Liver (tissue), 9 donors: ENCODE results near the gene FAM149B1. TPM values are rescaled to one million over a fixed set of nuclear protein-coding genes. Genes with fewer than 3 reads are reported as not detected.

Source experiments
- DNase-seq: peaks from one replicate; pipeline ENCODE4 v3.0.0-alpha.2; 2017; ENCODE audit warnings: low spot score
- H3K27ac ChIP-seq, 2 donors: one replicate each; pipeline ENCODE4 v1.7.0; 2013; ENCODE audit warnings: inconsistent platforms in 2 of 2, low read length in 2 of 2, control low read depth in 1 of 2, low read depth in 1 of 2, mild to moderate bottlenecking in 1 of 2
- H3K27me3 ChIP-seq, 4 donors: one replicate each; pipeline versions ENCODE4 v1.6.1 to v1.7.0; 2013; ENCODE audit warnings: low read length in 3 of 4, inconsistent platforms in 1 of 4, mild to moderate bottlenecking in 1 of 4, moderate library complexity in 1 of 4; ENCODE audit not compliant: control insufficient read depth in 4 of 4, insufficient read depth in 4 of 4
- H3K36me3 ChIP-seq, 4 donors: one replicate each; pipeline versions ENCODE4 v1.6.1 to v1.7.0; 2013; ENCODE audit warnings: low read length in 3 of 4, mild to moderate bottlenecking in 3 of 4, low read depth in 1 of 4, moderate library complexity in 1 of 4; ENCODE audit not compliant: control insufficient read depth in 4 of 4, insufficient read depth in 3 of 4
- H3K4me1 ChIP-seq, 4 donors: one replicate each; pipeline versions ENCODE4 v1.6.1 to v1.7.0; 2013; ENCODE audit warnings: low read length in 3 of 4, mild to moderate bottlenecking in 3 of 4, moderate library complexity in 1 of 4; ENCODE audit not compliant: control insufficient read depth in 4 of 4, insufficient read depth in 4 of 4
- H3K4me3 ChIP-seq, 3 donors: one replicate each; pipeline versions ENCODE4 v1.6.1 to v1.7.0; 2013; ENCODE audit warnings: low read length in 3 of 3, control low read depth in 1 of 3, low read depth in 1 of 3, mild to moderate bottlenecking in 1 of 3
- H3K9ac ChIP-seq, 2 donors: one replicate each; pipeline ENCODE4 v1.7.0; 2013; ENCODE audit warnings: low read length in 2 of 2, mild to moderate bottlenecking in 2 of 2, moderate library complexity in 2 of 2, control low read depth in 1 of 2, low read depth in 1 of 2
- H3K9me3 ChIP-seq, 4 donors: one replicate each; pipeline versions ENCODE4 v1.6.1 to v1.7.0; 2013; ENCODE audit warnings: low read length in 3 of 4; ENCODE audit not compliant: control insufficient read depth in 4 of 4
- EGR1 ChIP-seq, 2 donors: IDR thresholded peaks; 2 replicates each; pipeline ENCODE4 v1.6.1; 2016 to 2018; ENCODE audit warnings: antibody characterized with exemption in 2 of 2, low read depth in 2 of 2
- FOXA1 ChIP-seq: IDR thresholded peaks from 2 replicates; pipeline ENCODE4 v1.6.1; 2016; ENCODE audit warnings: antibody characterized with exemption
- FOXA2 ChIP-seq: IDR thresholded peaks from 2 replicates; pipeline ENCODE4 v1.6.1; 2016; ENCODE audit warnings: antibody characterized with exemption
- GABPA ChIP-seq, 2 donors: IDR thresholded peaks in 1 of 2; conservative IDR thresholded peaks in 1 of 2; 2 replicates each; pipeline ENCODE4 v1.6.1; 2016; ENCODE audit warnings: antibody characterized with exemption in 2 of 2, mild to moderate bottlenecking in 1 of 2, moderate library complexity in 1 of 2
- HNF4A ChIP-seq, 2 donors: conservative IDR thresholded peaks; 2 replicates each; pipeline ENCODE4 v1.6.1; 2016; ENCODE audit warnings: antibody characterized with exemption in 2 of 2, mild to moderate bottlenecking in 2 of 2
- HNF4G ChIP-seq: IDR thresholded peaks from 2 replicates; pipeline ENCODE4 v1.6.1; 2016; ENCODE audit warnings: antibody characterized with exemption
- JUND ChIP-seq, 2 donors: IDR thresholded peaks; 2 replicates each; pipeline ENCODE4 v1.6.1; 2016; ENCODE audit warnings: antibody characterized with exemption in 2 of 2
- NR2F2 ChIP-seq: IDR thresholded peaks from 2 replicates; pipeline ENCODE4 v1.6.1; 2016; ENCODE audit warnings: antibody characterized with exemption
- RAD21 ChIP-seq, 2 donors: IDR thresholded peaks; 2 replicates each; pipeline ENCODE4 v1.6.1; 2016; ENCODE audit warnings: antibody characterized with exemption in 2 of 2, mild to moderate bottlenecking in 2 of 2
- RXRA ChIP-seq, 2 donors: IDR thresholded peaks; 2 replicates each; pipeline ENCODE4 v1.6.1; 2017 to 2018; ENCODE audit warnings: antibody characterized with exemption in 2 of 2, mild to moderate bottlenecking in 1 of 2
- SP1 ChIP-seq: IDR thresholded peaks from 2 replicates; pipeline ENCODE4 v1.6.1; 2018; ENCODE audit warnings: antibody characterized with exemption, mild to moderate bottlenecking
- TAF1 ChIP-seq: conservative IDR thresholded peaks from 2 replicates; pipeline ENCODE4 v1.6.1; 2016; ENCODE audit warnings: antibody characterized with exemption, mild to moderate bottlenecking
- YY1 ChIP-seq: IDR thresholded peaks from 2 replicates; pipeline ENCODE4 v1.6.1; 2016; ENCODE audit warnings: antibody characterized with exemption, mild to moderate bottlenecking
- WGBS: extraction: QIAGEN DNeasy Blood & Tissue Kit; methylation state at CpG from one replicate; pipeline ENCODE4 v1.1.7; 2013; 5-methylcytosine and 5-hydroxymethylcytosine counted together
- polyA plus RNA-seq, 2 donors: library from polyadenylated mRNA; stranded (reverse) in 1 of 2; unstranded in 1 of 2; fragments of 200-250 nt in 1 of 2; fragments of >200 nt in 1 of 2; fragmentation: Nextera tagmentation in 1 of 2; extraction: Ambion mirVana in 1 of 2; gene quantifications; one replicate each; pipeline versions ENCODE4 v1.2.1 to v1.2.3, GENCODE V29; 2013 to 2015
- total RNA-seq, 2 donors: library from RNA; depleted of rRNA; stranded (reverse); fragments of >200 nt; gene quantifications; one replicate each; pipeline ENCODE4 v1.2.3, GENCODE V29; 2014
- TF ChIP-seq, protein P1 (sequence below): IDR thresholded peaks from 2 replicates; pipeline ENCODE4 v1.6.1; 2016; ENCODE audit warnings: antibody characterized with exemption
- TF ChIP-seq, protein P2 (sequence below): IDR thresholded peaks from 2 replicates; pipeline ENCODE4 v1.6.1; 2016; ENCODE audit warnings: antibody characterized with exemption, mild to moderate bottlenecking
- TF ChIP-seq, protein P3 (sequence below): IDR thresholded peaks from 2 replicates; pipeline ENCODE4 v1.6.1; 2016; ENCODE audit warnings: antibody characterized with exemption
- TF ChIP-seq, protein P4 (sequence below): fragments of 150-350 bp; IDR thresholded peaks from 2 replicates; pipeline ENCODE4 v1.5.1; 2017; ENCODE audit warnings: improper control_type of control experiment, low read depth, low read length; ENCODE audit not compliant: missing input control
- TF ChIP-seq, protein P5 (sequence below): IDR thresholded peaks from 2 replicates; pipeline ENCODE4 v1.6.1; 2016; ENCODE audit warnings: antibody characterized with exemption
- donor health status: healthy.
- donor health status: healthy.
- donor health status: healthy.
- donor health status: healthy.
- donor health status: healthy.

Gene FAM149B1
- total and polyA plus RNA-seq, 4 donors = 7.3 to 12.9 (median 9.1) TPM

DNA sequence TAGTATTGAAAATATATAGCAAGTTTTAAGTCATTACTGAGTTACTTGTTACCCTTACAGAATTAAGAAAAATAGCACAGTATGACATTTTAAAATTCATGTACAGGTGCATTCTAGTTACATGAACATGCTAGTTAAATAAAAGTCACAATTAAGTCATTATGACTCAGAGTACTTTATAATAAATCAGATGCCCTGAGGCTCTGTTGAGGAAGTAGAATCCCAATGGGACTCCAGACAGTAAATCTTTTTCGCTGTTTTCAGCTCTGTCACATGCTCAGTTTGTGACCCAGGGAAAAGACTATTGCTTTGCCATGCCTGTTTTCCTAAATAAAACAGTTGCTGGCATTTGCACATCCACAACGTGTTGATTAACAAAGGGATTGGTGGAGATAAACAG lies 36.6 kb upstream of the FAM149B1 start (continued):
- TF ChIP-seq, protein P1, sequence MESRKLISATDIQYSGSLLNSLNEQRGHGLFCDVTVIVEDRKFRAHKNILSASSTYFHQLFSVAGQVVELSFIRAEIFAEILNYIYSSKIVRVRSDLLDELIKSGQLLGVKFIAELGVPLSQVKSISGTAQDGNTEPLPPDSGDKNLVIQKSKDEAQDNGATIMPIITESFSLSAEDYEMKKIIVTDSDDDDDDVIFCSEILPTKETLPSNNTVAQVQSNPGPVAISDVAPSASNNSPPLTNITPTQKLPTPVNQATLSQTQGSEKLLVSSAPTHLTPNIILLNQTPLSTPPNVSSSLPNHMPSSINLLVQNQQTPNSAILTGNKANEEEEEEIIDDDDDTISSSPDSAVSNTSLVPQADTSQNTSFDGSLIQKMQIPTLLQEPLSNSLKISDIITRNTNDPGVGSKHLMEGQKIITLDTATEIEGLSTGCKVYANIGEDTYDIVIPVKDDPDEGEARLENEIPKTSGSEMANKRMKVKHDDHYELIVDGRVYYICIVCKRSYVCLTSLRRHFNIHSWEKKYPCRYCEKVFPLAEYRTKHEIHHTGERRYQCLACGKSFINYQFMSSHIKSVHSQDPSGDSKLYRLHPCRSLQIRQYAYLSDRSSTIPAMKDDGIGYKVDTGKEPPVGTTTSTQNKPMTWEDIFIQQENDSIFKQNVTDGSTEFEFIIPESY = no peak
- TF ChIP-seq NR2F2 = no peak
- TF ChIP-seq FOXA2 = no peak
- TF ChIP-seq, protein P2, sequence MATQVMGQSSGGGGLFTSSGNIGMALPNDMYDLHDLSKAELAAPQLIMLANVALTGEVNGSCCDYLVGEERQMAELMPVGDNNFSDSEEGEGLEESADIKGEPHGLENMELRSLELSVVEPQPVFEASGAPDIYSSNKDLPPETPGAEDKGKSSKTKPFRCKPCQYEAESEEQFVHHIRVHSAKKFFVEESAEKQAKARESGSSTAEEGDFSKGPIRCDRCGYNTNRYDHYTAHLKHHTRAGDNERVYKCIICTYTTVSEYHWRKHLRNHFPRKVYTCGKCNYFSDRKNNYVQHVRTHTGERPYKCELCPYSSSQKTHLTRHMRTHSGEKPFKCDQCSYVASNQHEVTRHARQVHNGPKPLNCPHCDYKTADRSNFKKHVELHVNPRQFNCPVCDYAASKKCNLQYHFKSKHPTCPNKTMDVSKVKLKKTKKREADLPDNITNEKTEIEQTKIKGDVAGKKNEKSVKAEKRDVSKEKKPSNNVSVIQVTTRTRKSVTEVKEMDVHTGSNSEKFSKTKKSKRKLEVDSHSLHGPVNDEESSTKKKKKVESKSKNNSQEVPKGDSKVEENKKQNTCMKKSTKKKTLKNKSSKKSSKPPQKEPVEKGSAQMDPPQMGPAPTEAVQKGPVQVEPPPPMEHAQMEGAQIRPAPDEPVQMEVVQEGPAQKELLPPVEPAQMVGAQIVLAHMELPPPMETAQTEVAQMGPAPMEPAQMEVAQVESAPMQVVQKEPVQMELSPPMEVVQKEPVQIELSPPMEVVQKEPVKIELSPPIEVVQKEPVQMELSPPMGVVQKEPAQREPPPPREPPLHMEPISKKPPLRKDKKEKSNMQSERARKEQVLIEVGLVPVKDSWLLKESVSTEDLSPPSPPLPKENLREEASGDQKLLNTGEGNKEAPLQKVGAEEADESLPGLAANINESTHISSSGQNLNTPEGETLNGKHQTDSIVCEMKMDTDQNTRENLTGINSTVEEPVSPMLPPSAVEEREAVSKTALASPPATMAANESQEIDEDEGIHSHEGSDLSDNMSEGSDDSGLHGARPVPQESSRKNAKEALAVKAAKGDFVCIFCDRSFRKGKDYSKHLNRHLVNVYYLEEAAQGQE = no peak
- no peak for TF ChIP-seq EGR1 (IDR thresholded peaks at IDR 0.05; ENCODE audit: low read depth in 2 of 2)
- TF ChIP-seq RAD21 (IDR thresholded peaks at IDR 0.05) = no peak

DNA sequence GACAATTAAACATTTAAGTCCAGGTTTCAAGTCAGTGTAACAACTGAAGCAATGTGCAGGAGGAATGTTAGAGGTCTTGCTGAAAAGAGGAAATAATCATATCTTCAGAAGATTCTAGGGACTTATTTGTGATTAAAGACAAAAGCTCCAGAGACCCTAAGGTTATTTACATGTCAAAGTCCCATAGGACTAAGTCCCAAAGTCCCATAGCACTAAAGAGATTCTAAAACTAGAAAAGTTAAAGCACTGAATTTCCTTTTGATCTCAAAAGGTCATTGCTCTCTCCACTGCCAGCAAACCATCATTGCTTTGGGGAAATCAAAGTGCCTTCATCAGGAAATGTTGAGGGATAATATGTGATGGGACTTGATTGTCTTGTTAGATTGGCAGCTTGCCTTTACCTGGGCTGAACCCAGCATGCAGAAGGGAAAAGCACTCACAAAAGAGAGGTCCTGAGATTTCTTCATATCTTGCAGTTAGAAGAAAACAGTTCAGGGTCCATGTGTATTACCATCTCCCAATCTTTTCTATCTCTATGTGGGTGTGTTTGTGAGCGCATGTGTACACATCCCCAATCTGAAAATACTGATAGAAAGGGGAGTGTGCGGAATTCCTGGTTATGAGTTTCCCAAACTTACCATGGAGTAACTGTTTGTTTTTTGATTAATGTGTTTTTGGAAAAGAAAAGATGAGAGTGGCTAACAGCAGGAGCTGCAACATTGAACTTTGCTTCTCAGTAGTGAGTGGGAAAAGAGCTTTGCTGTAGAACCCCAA lies 35.8 kb upstream of the FAM149B1 start:
- Histone ChIP-seq H3K9ac (no peak overlapping the region), H3K4me1 (peaks cover 3 to 15% (median 8%) of the 10 kb centered on the region in 4 donors), H3K27me3 (no peaks in the 10 kb centered on the region), H3K27ac (peak overlapping the region; percentile 58 to 82), H3K9me3 (no peaks in the 10 kb centered on the region), H3K36me3 (peaks cover 0 to 52% (median 21%) of the 10 kb centered on the region in 4 donors), H3K4me3 (no peak overlapping the region)
- TF ChIP-seq, protein P2 = peak; percentile 45
- TF ChIP-seq GABPA (IDR thresholded peaks at IDR 0.05 in 1 of 2, conservative IDR thresholded peaks at IDR 0.05 in 1 of 2) = peak in 1 of 2 donors; percentile 37
- TF ChIP-seq, protein P3, sequence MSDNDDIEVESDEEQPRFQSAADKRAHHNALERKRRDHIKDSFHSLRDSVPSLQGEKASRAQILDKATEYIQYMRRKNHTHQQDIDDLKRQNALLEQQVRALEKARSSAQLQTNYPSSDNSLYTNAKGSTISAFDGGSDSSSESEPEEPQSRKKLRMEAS = peak; percentile 77
- peak; percentile 72 for TF ChIP-seq SP1
- no peak for TF ChIP-seq NR2F2
- peak; percentile 62 for TF ChIP-seq HNF4G
- TF ChIP-seq YY1 = peak; percentile 71
- TF ChIP-seq, protein P1 = peak; percentile 72
- TF ChIP-seq FOXA1 = peak; percentile 76
- TF ChIP-seq, protein P4, sequence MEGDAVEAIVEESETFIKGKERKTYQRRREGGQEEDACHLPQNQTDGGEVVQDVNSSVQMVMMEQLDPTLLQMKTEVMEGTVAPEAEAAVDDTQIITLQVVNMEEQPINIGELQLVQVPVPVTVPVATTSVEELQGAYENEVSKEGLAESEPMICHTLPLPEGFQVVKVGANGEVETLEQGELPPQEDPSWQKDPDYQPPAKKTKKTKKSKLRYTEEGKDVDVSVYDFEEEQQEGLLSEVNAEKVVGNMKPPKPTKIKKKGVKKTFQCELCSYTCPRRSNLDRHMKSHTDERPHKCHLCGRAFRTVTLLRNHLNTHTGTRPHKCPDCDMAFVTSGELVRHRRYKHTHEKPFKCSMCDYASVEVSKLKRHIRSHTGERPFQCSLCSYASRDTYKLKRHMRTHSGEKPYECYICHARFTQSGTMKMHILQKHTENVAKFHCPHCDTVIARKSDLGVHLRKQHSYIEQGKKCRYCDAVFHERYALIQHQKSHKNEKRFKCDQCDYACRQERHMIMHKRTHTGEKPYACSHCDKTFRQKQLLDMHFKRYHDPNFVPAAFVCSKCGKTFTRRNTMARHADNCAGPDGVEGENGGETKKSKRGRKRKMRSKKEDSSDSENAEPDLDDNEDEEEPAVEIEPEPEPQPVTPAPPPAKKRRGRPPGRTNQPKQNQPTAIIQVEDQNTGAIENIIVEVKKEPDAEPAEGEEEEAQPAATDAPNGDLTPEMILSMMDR = no peak
- peak; percentile 35 to 74 for TF ChIP-seq JUND (IDR thresholded peaks at IDR 0.05)
- TF ChIP-seq TAF1 = no peak
- TF ChIP-seq, protein P5, sequence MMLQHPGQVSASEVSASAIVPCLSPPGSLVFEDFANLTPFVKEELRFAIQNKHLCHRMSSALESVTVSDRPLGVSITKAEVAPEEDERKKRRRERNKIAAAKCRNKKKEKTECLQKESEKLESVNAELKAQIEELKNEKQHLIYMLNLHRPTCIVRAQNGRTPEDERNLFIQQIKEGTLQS = no peak
- peak; percentile 86 to 92 for TF ChIP-seq HNF4A (conservative IDR thresholded peaks at IDR 0.05)
- peak; percentile 25 to 67 for TF ChIP-seq EGR1 (IDR thresholded peaks at IDR 0.05; ENCODE audit: low read depth in 2 of 2)
- TF ChIP-seq RXRA (IDR thresholded peaks at IDR 0.05) = peak; percentile 95 to 96
- TF ChIP-seq FOXA2 = peak; percentile 90
- TF ChIP-seq RAD21 (IDR thresholded peaks at IDR 0.05) = peak; percentile 21 to 37
- 40% methylated on average over 2 of the region's 2 CpGs for WGBS
- no peak for DNase-seq
